ENCODE data around the gene MMRN2. TPM values are rescaled to one million over a fixed set of nuclear protein-coding genes. Genes with fewer than 3 reads are reported as not detected.

The MMRN2 gene
- total and polyA plus RNA-seq, 2 of the 8 experiments (the other 6 are each of a cell fraction or from before 2014, with no cell fraction given), result 1.2 TPM

DNA sequence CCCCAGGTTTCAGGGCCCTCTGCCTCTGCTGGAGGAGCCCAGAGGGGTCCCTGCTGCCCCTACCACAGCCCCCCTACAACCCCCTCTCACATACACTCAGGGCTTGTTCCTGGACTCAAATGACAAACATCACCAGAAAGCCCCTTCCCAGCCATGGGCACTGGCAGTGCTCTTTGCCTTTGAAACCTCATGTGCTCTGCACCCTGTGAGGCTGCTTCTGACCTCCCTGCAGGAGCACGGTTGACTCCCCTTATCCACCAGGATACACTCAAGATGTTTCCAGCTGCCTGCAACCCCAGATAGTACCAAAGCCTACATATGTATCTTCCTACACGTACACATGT, 7.4 kb upstream of the MMRN2 start (continued):
- TF ChIP-seq, protein P1, sequence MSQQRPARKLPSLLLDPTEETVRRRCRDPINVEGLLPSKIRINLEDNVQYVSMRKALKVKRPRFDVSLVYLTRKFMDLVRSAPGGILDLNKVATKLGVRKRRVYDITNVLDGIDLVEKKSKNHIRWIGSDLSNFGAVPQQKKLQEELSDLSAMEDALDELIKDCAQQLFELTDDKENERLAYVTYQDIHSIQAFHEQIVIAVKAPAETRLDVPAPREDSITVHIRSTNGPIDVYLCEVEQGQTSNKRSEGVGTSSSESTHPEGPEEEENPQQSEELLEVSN (IDR thresholded peaks at IDR 0.05), result no peak
- TF ChIP-seq KDM5A (IDR thresholded peaks at IDR 0.05; ENCODE audit: low read length), result no peak
- no peak for TF ChIP-seq SP1 (IDR thresholded peaks at IDR 0.05; ENCODE audit: low read depth, low read length)
- TF ChIP-seq FOSL1 (IDR thresholded peaks at IDR 0.05; ENCODE audit: insufficient read depth, low read depth, low read length), result no peak
